ENCODE data around the gene HSPBP1.
"Not testable (repeated sequence)": the region's sequence is repeated elsewhere in the genome, so short reads cannot be mapped to it uniquely, and the experiment has no call there.

The HSPBP1 gene

GRCh38 chr19:55226788-55227187, 53.1 kb downstream of the HSPBP1 start:
- no peak for DNase-seq (ENCODE audit: extremely low read depth, low read depth)

GRCh38 chr19:55226273-55226672, 53.6 kb downstream of the HSPBP1 start:
- no peak for TF ChIP-seq CTCF (IDR thresholded peaks at IDR 0.05; ENCODE audit: low read depth, low read length)
- DNase-seq (ENCODE audit: extremely low read depth, low read depth) = no peak

More at GRCh38 chr19:55226788-55227187, 53.1 kb downstream of the HSPBP1 start:
- TF ChIP-seq CTCF (IDR thresholded peaks at IDR 0.05; ENCODE audit: low read depth, low read length) = no peak

GRCh38 chr19:55225415-55225958, 54.4 kb downstream of the HSPBP1 start:
- no peak for TF ChIP-seq CTCF (IDR thresholded peaks at IDR 0.05; ENCODE audit: low read depth, low read length)
- no peak for DNase-seq (ENCODE audit: extremely low read depth, low read depth)

- DNase-seq (ENCODE audit: extremely low read depth, low read depth) = not testable (repeated sequence)
Measured at GRCh38 chr19:55224679-55225414, 55.1 kb downstream of the HSPBP1 start.

GRCh38 chr19:55224038-55224665, 55.8 kb downstream of the HSPBP1 start:
- no peak for TF ChIP-seq CTCF (IDR thresholded peaks at IDR 0.05; ENCODE audit: low read depth, low read length)
- no peak for DNase-seq (ENCODE audit: extremely low read depth, low read depth)

GRCh38 chr19:55223291-55224037, 56.4 kb downstream of the HSPBP1 start:
- TF ChIP-seq CTCF (IDR thresholded peaks at IDR 0.05; ENCODE audit: low read depth, low read length) = no peak
- no peak for DNase-seq (ENCODE audit: extremely low read depth, low read depth)

GRCh38 chr19:55220525-55220924, 59.4 kb downstream of the HSPBP1 start:
- TF ChIP-seq CTCF (IDR thresholded peaks at IDR 0.05; ENCODE audit: low read depth, low read length) = no peak
- no peak for DNase-seq (ENCODE audit: extremely low read depth, low read depth)

Data from AG09319 (cell line).